ENCODE measurements around the gene YIF1B.

The YIF1B gene

GRCh38 chr19:38280030-38280921 is 35.5 kb downstream of the YIF1B start:
- Histone ChIP-seq H3K36me3 (ENCODE audit: control insufficient read depth, insufficient read depth, low read length) (peaks cover 17% of the 10 kb centered on the region), H3K4me1 (ENCODE audit: control insufficient read depth, insufficient read depth, low read length) (peaks cover 2% of the 10 kb centered on the region), H3K9ac (ENCODE audit: low read depth, low read length) (peak overlapping the region; percentile 47)

GRCh38 chr19:38278751-38279150 is 37.0 kb downstream of the YIF1B start:
- peaks cover 2% of the 10 kb centered on the region for H3K4me1 ChIP-seq (ENCODE audit: control insufficient read depth, insufficient read depth, low read length)
- H3K4me3 ChIP-seq (ENCODE audit: low read depth, low read length): no peak overlapping the region
- no peaks in the 10 kb centered on the region for H3K27me3 ChIP-seq (ENCODE audit: control insufficient read depth, insufficient read depth, low read length)
- H3K9ac ChIP-seq (ENCODE audit: low read depth, low read length): no peak overlapping the region
- peaks cover 10% of the 10 kb centered on the region for H3K36me3 ChIP-seq (ENCODE audit: control insufficient read depth, insufficient read depth, low read length)
- no peaks in the 10 kb centered on the region for H3K9me3 ChIP-seq (ENCODE audit: control insufficient read depth, insufficient read depth, low read length)

More at GRCh38 chr19:38280030-38280921, 35.5 kb downstream of the YIF1B start:
- Histone ChIP-seq H3K9me3 (ENCODE audit: control insufficient read depth, insufficient read depth, low read length) (no peaks in the 10 kb centered on the region), H3K4me3 (ENCODE audit: low read depth, low read length) (no peak overlapping the region), H3K27me3 (ENCODE audit: control insufficient read depth, insufficient read depth, low read length) (no peaks in the 10 kb centered on the region)

- no peaks in the 10 kb centered on the region for H3K9me3 ChIP-seq (ENCODE audit: control insufficient read depth, insufficient read depth, low read length)
- H3K27me3 ChIP-seq (ENCODE audit: control insufficient read depth, insufficient read depth, low read length): no peaks in the 10 kb centered on the region
- peaks cover 10% of the 10 kb centered on the region for H3K36me3 ChIP-seq (ENCODE audit: control insufficient read depth, insufficient read depth, low read length)
- H3K4me3 ChIP-seq (ENCODE audit: low read depth, low read length): no peak overlapping the region
- peaks cover 2% of the 10 kb centered on the region for H3K4me1 ChIP-seq (ENCODE audit: control insufficient read depth, insufficient read depth, low read length)
- no peak overlapping the region for H3K9ac ChIP-seq (ENCODE audit: low read depth, low read length)
These were observed 37.6 kb downstream of the YIF1B start for GRCh38 chr19:38277969-38278680.

GRCh38 chr19:38277549-38277948 is 38.2 kb downstream of the YIF1B start:
- Histone ChIP-seq H3K4me3 (ENCODE audit: low read depth, low read length) (no peak overlapping the region), H3K9me3 (ENCODE audit: control insufficient read depth, insufficient read depth, low read length) (no peaks in the 10 kb centered on the region), H3K27me3 (ENCODE audit: control insufficient read depth, insufficient read depth, low read length) (no peaks in the 10 kb centered on the region), H3K36me3 (ENCODE audit: control insufficient read depth, insufficient read depth, low read length) (peaks cover 10% of the 10 kb centered on the region), H3K4me1 (ENCODE audit: control insufficient read depth, insufficient read depth, low read length) (peaks cover under 1% of the 10 kb centered on the region), H3K9ac (ENCODE audit: low read depth, low read length) (no peak overlapping the region)

- Histone ChIP-seq H3K36me3 (ENCODE audit: control insufficient read depth, insufficient read depth, low read length) (peaks cover 10% of the 10 kb centered on the region), H3K27me3 (ENCODE audit: control insufficient read depth, insufficient read depth, low read length) (no peaks in the 10 kb centered on the region), H3K9ac (ENCODE audit: low read depth, low read length) (no peak overlapping the region), H3K9me3 (ENCODE audit: control insufficient read depth, insufficient read depth, low read length) (no peaks in the 10 kb centered on the region), H3K4me3 (ENCODE audit: low read depth, low read length) (no peak overlapping the region), H3K4me1 (ENCODE audit: control insufficient read depth, insufficient read depth, low read length) (no peaks in the 10 kb centered on the region)
These were observed 38.7 kb downstream of the YIF1B start for GRCh38 chr19:38276942-38277517.

GRCh38 chr19:38274739-38275138 is 41.0 kb downstream of the YIF1B start:
- Histone ChIP-seq H3K4me1 (ENCODE audit: control insufficient read depth, insufficient read depth, low read length) (peaks cover 5% of the 10 kb centered on the region), H3K9ac (ENCODE audit: low read depth, low read length) (no peak overlapping the region), H3K36me3 (ENCODE audit: control insufficient read depth, insufficient read depth, low read length) (no peaks in the 10 kb centered on the region), H3K27me3 (ENCODE audit: control insufficient read depth, insufficient read depth, low read length) (no peaks in the 10 kb centered on the region), H3K4me3 (ENCODE audit: low read depth, low read length) (no peak overlapping the region), H3K9me3 (ENCODE audit: control insufficient read depth, insufficient read depth, low read length) (no peaks in the 10 kb centered on the region)

- Histone ChIP-seq H3K9me3 (ENCODE audit: control insufficient read depth, insufficient read depth, low read length) (no peaks in the 10 kb centered on the region), H3K27me3 (ENCODE audit: control insufficient read depth, insufficient read depth, low read length) (no peaks in the 10 kb centered on the region), H3K9ac (ENCODE audit: low read depth, low read length) (no peak overlapping the region), H3K4me1 (ENCODE audit: control insufficient read depth, insufficient read depth, low read length) (peaks cover 5% of the 10 kb centered on the region), H3K36me3 (ENCODE audit: control insufficient read depth, insufficient read depth, low read length) (no peaks in the 10 kb centered on the region), H3K4me3 (ENCODE audit: low read depth, low read length) (no peak overlapping the region)
These were observed 42.2 kb downstream of the YIF1B start for GRCh38 chr19:38273499-38273898.

- no peak overlapping the region for H3K4me3 ChIP-seq (ENCODE audit: low read depth, low read length)
- H3K9ac ChIP-seq (ENCODE audit: low read depth, low read length): no peak overlapping the region
- peaks cover 27% of the 10 kb centered on the region for H3K4me1 ChIP-seq (ENCODE audit: control insufficient read depth, insufficient read depth, low read length)
- no peaks in the 10 kb centered on the region for H3K36me3 ChIP-seq (ENCODE audit: control insufficient read depth, insufficient read depth, low read length)
- H3K27me3 ChIP-seq (ENCODE audit: control insufficient read depth, insufficient read depth, low read length): no peaks in the 10 kb centered on the region
- no peaks in the 10 kb centered on the region for H3K9me3 ChIP-seq (ENCODE audit: control insufficient read depth, insufficient read depth, low read length)
These were observed 45.1 kb downstream of the YIF1B start for GRCh38 chr19:38270587-38271167.

GRCh38 chr19:38268539-38268938 is 47.2 kb downstream of the YIF1B start:
- H3K27me3 ChIP-seq (ENCODE audit: control insufficient read depth, insufficient read depth, low read length): no peaks in the 10 kb centered on the region
- H3K36me3 ChIP-seq (ENCODE audit: control insufficient read depth, insufficient read depth, low read length): no peaks in the 10 kb centered on the region
- peaks cover 32% of the 10 kb centered on the region for H3K4me1 ChIP-seq (ENCODE audit: control insufficient read depth, insufficient read depth, low read length)
- H3K9ac ChIP-seq (ENCODE audit: low read depth, low read length): no peak overlapping the region
- no peaks in the 10 kb centered on the region for H3K9me3 ChIP-seq (ENCODE audit: control insufficient read depth, insufficient read depth, low read length)
- no peak overlapping the region for H3K4me3 ChIP-seq (ENCODE audit: low read depth, low read length)

GRCh38 chr19:38267761-38268483 is 47.8 kb downstream of the YIF1B start:
- Histone ChIP-seq H3K4me3 (ENCODE audit: low read depth, low read length) (peak overlapping the region; percentile 18), H3K9ac (ENCODE audit: low read depth, low read length) (no peak overlapping the region), H3K4me1 (ENCODE audit: control insufficient read depth, insufficient read depth, low read length) (peaks cover 33% of the 10 kb centered on the region)

GRCh38 chr19:38266981-38267597 is 48.7 kb downstream of the YIF1B start:
- Histone ChIP-seq H3K36me3 (ENCODE audit: control insufficient read depth, insufficient read depth, low read length) (no peaks in the 10 kb centered on the region), H3K9ac (ENCODE audit: low read depth, low read length) (peak overlapping the region; percentile 50), H3K27me3 (ENCODE audit: control insufficient read depth, insufficient read depth, low read length) (no peaks in the 10 kb centered on the region), H3K4me1 (ENCODE audit: control insufficient read depth, insufficient read depth, low read length) (peaks cover 33% of the 10 kb centered on the region), H3K9me3 (ENCODE audit: control insufficient read depth, insufficient read depth, low read length) (no peaks in the 10 kb centered on the region), H3K4me3 (ENCODE audit: low read depth, low read length) (peak overlapping the region; percentile 18)

More at GRCh38 chr19:38267761-38268483, 47.8 kb downstream of the YIF1B start:
- Histone ChIP-seq H3K27me3 (ENCODE audit: control insufficient read depth, insufficient read depth, low read length) (no peaks in the 10 kb centered on the region), H3K36me3 (ENCODE audit: control insufficient read depth, insufficient read depth, low read length) (no peaks in the 10 kb centered on the region), H3K9me3 (ENCODE audit: control insufficient read depth, insufficient read depth, low read length) (no peaks in the 10 kb centered on the region)

Measured in iPS-15b (cell line).